Stomach (tissue), 4 donors: ENCODE data around the gene CLEC18C.
"Not testable (repeated sequence)": the region's sequence is repeated elsewhere in the genome, so short reads cannot be mapped to it uniquely, and the experiment has no call there.

Experiments used
- CTCF ChIP-seq, 7 experiments: fragments of 450-650 bp in 4 of 7; fragments of 200-600 bp in 3 of 7; sonication (generic) in 3 of 7; IDR thresholded peaks; one replicate each; pipeline ENCODE4 v1.5.1; 2016 to 2019; ENCODE audit warnings: antibody characterized with exemption in 7 of 7, control low read depth in 2 of 7, mild to moderate bottlenecking in 1 of 7
- POLR2AphosphoS5 ChIP-seq, 3 donors: sonication (generic); formaldehyde crosslinking; IDR thresholded peaks; one replicate each; pipeline ENCODE4 v1.6.1; 2016; ENCODE audit warnings: antibody characterized with exemption in 3 of 3

GRCh38 chr16:70174387-70174932, 873 bp downstream of the CLEC18C start:
- not testable (repeated sequence) for TF ChIP-seq POLR2AphosphoS5, CTCF (IDR thresholded peaks at IDR 0.05)
